Suprapubic skin (tissue), 4 donors: ENCODE measurements around the gene PDE7B.

Experiments
- EP300 ChIP-seq: sonication (generic); formaldehyde crosslinking; IDR thresholded peaks from one replicate; pipeline ENCODE4 v1.6.1; 2017; ENCODE audit warnings: antibody characterized with exemption
- POLR2AphosphoS5 ChIP-seq, 3 donors: sonication (generic); formaldehyde crosslinking; IDR thresholded peaks; one replicate each; pipeline ENCODE4 v1.6.1; 2017; ENCODE audit warnings: antibody characterized with exemption in 3 of 3

DNA sequence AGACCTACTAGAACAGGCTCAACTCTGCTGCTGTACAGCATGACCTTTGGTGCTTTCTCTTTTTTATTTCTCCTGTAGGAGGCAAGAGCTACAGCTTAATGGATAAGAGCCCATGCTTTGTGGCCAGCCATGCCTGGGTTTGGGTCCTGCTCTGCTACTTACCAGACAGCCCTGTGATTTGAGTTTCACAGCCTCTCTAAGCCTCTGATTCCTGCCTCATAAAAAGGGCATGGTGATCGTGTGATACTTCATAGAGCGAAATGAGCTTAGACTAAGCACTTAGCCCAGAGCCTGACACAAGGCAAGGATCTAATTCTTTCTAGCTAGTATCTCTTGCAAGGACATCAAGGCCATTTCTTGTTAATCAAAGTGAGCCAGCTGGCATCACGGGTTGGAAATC lies 19.3 kb upstream of the PDE7B start:
- TF ChIP-seq POLR2AphosphoS5 (IDR thresholded peaks at IDR 0.05) (no peak), EP300 (no peak)
